ENCODE data around the gene ZNF232. TPM values are rescaled to one million over a fixed set of nuclear protein-coding genes. Genes with fewer than 3 reads are reported as not detected.
"Not testable (repeated sequence)": the region's sequence is repeated elsewhere in the genome, so short reads cannot be mapped to it uniquely, and the experiment has no call there.

ZNF232 gene
- total and polyA plus RNA-seq, 2 of the 13 experiments (the other 11 are each of a cell fraction or from before 2014, with no cell fraction given), result 7.8 to 28.7 TPM

GRCh38 chr17:5128905-5129535 lies 17.3 kb upstream of the ZNF232 start (continued):
- TF ChIP-seq FOXO1 (CRISPR knock-in tag; IDR thresholded peaks at IDR 0.05) (no peak), THAP11 (CRISPR knock-in tag; IDR thresholded peaks at IDR 0.05) (no peak), ZNF790 (CRISPR knock-in tag; IDR thresholded peaks at IDR 0.05; ENCODE audit: borderline replicate concordance) (no peak), CEBPB (IDR thresholded peaks at IDR 0.05; ENCODE audit: borderline replicate concordance, low read depth, low read length) (no peak), ZBTB10 (CRISPR knock-in tag; IDR thresholded peaks at IDR 0.05; ENCODE audit: borderline replicate concordance) (no peak), SRY (CRISPR knock-in tag; IDR thresholded peaks at IDR 0.05) (no peak), NBN (conservative IDR thresholded peaks at IDR 0.05) (no peak), SPEN (CRISPR knock-in tag; IDR thresholded peaks at IDR 0.05; ENCODE audit: low read depth) (no peak), ZSCAN12 (CRISPR knock-in tag; IDR thresholded peaks at IDR 0.05) (no peak), SP2 (CRISPR knock-in tag; IDR thresholded peaks at IDR 0.05) (no peak)

- 33% methylated on average over 6 of the region's 8 CpGs for WGBS (ENCODE audit: low lambda C conversion rate)
- H3K4me3 ChIP-seq (replicated peaks in 1 of 3; ENCODE audit: insufficient read depth in 1 of 3, low read depth in 2 of 3, low read length in 3 of 3); DNase-seq (ENCODE audit: low spot score); ATAC-seq; BruUV-seq (replicated peaks); CTCF ChIA-PET (ENCODE audit: low intra/inter-chr PET ratio, low total read pairs); H3K79me2 ChIP-seq (ENCODE audit: insufficient read depth, low read length); FAIRE-seq; H3K9ac ChIP-seq (ENCODE audit: insufficient read depth, low read depth, low read length); POLR2A ChIA-PET; H3K4me1 ChIP-seq (ENCODE audit: insufficient read depth, low read length); H4K20me1 ChIP-seq (ENCODE audit: insufficient read depth, low read length); intact Hi-C loops (cut with micrococcal nuclease; ENCODE audit: unreplicated experiment); H3K4me2 ChIP-seq (ENCODE audit: low read depth, low read length); H3K36me3 ChIP-seq (replicated peaks in 1 of 2; ENCODE audit: control insufficient read depth in 1 of 2, insufficient read depth in 2 of 2, low read length in 2 of 2); H3K9me3 ChIP-seq (ENCODE audit: low read length); in situ Hi-C loops (cut with HindIII; ENCODE audit: extremely low pct_ligation_motif_present, low pct_unique_long_range_greater_than_20kb); H2AFZ ChIP-seq (ENCODE audit: low read length); H3K27ac ChIP-seq (ENCODE audit: extremely low read length, insufficient read depth, low read length): not testable (repeated sequence)
- peaks cover 0 to 12% of the 10 kb centered on the region in 2 experiments; a peak in 3 of 5 replicates for H3K27me3 ChIP-seq (ENCODE audit: control insufficient read depth in 1 of 2, insufficient read depth in 2 of 2, low read length in 2 of 2)
- peak; percentile 52 for TF ChIP-seq MNT (IDR thresholded peaks at IDR 0.05)
Observed at GRCh38 chr17:5128387-5128786, 16.7 kb upstream of the ZNF232 start.
